HG02981 (cell line): ENCODE measurements around the gene ANKMY1.
"Not testable (repeated sequence)": the region's sequence is repeated elsewhere in the genome, so short reads cannot be mapped to it uniquely, and the experiment has no call there.

Experiments
- ATAC-seq: cut with Tn5 transposase; IDR thresholded peaks from one replicate; pipeline ENCODE4 v1.9.1; 2021; ENCODE audit warnings: mild to moderate bottlenecking, moderate library complexity; ENCODE audit not compliant: unreplicated experiment

The ANKMY1 gene

DNA sequence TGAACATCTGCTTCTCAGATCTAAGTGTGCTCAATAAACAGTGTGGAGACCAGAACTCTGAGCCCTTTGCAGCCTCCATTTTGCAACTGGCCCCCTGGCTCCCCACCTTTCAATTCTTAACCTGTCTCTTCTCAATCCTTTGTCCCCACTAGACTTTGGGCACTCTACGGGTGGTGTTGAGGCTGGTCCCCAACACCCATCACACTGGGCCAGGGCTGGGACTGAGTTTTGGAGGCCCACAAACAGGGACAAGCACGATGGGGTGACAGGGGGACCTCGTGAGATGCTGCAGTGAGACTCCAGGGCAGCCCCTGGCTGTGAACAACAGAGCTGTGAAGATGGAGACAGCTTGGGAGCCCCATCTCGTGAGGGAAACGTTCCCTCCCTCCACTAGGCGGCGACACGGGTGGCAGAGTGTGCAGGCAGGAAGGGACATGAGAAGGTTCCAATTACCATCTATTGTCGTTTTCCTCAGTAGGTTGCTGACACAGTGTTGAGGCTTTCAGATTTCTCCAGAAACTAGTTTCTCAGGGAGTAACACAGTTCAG is 1.2 kb downstream of the ANKMY1 start:
- ATAC-seq: no peak

DNA sequence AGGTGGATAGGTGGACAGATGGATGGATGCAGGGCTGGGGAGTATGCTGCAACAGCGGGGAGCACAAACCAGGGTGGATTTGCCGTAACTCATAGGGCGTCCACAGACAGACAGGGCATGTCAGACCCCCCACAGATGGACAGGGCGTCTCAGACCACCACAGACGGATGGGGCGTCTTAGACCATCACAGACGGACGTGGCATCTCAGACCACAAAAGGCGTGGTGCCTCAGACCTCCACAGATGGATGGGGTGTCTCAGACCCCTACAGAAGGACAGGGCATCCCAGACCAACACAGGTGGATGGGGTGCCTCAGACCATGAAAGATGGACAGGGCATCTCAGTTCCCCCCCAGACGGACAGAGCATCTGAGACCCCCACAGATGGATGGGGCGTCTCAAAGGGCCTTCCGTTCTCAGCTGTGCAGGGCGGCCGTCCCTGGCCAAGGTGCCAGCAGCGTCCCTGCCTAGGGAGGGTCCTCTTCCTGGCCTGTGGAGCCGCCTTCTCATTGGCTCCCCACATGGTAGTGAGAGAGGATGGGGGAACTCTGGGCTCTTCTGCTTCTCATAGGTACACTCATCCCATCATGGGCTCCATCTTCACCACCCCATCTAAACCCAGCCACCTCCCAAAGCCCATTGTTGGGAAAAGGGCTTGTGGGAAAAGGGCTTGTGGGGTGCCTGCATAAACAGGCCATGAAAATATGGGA is 2.1 kb downstream of the ANKMY1 start:
- no peak for ATAC-seq

DNA sequence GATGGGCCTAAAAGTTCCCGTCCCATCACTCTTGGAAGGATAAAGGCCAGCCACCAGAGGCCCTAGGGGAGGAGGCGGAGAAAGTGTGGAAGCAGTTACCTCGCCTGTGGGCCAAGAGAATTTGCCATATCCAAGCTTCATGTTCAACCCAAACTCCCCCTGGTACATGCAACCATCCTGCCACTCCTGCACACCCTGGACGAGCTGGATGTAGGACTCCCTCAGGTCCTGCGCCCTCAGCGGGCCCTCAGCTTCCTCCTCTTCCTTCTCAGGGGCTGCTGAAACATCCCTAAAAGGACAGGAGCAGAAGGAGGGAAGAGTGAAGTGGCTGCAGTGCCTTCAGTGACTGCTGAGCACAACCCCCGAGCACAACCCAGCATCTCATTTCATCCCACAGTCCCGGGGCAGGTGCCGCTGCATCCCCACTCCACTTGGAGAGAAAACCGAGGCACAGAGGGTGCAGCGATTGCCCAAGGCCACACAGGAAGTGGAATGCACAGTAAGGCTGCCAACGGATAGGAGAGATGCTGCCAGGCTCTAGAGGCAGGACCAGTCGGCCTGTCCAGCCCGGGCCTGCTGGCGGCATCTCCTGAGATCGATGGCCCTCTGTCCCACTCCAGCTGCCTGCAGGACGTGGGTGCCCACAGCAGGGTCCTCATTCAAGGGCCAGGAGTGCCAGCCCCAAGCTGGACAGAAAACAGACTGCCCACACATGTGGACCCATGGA is 2.9 kb downstream of the ANKMY1 start:
- no peak for ATAC-seq

DNA sequence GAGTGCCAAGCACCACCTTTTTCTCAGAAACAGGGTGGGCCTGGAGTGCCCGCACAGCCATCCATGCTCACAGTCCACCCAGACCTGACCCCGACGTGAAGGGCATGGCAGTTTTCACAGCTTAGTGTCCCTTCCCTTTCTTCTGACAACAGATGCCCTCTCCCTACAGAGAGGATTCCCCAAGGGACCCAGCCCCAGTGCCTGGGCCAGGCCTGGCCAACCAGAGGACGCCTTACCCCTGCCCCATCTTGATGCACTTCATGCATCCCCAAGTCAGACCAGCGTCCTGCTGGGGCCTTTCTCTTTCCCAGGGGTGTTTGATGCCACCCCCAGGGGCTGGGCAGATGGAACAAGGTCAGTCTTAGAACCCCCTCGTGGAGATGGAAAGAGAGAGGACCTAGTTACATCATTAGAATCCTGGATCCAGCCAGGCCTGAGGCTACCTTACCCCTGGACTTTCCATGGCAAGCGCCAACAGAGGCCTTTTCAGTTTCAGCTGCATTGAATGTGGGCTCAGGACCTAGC is 3.8 kb downstream of the ANKMY1 start:
- no peak for ATAC-seq

DNA sequence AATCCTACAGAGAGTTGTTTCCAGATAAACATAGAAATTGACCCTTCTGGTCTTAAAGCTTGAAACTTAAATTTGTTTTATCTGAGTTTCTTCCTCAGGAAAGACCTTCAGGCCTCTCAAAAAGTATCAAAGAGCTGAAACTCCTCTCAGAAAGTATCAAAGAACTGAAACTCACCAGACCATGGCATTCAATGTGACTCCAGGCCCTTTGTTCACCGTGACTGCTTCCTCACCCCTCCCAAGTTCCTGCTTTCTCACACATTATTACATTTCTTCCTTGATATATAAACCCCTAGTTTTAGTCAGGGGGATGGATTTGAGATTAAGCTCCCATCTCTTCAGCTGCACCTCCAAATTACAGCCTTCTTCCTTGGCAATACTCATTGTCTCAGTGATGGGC is 6.0 kb downstream of the ANKMY1 start:
- no peak for ATAC-seq

DNA sequence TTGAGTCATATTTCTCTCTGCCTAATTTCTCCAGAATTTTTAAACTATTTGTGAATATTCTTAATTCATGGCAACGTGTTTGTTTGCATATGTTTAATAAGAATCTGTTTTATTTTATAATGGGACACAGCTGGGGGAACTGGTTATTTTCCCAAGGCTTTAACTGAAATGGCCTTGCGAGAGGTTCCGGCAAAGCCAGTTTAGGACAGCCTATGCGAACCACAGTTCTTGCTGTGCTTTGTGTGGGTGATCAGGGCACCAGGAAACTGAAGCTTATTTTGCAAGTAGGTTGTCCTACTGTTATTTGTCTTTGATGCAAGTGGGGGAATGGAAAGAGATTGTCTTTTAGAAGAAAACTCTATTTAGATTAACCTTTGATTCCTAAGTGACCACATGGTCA is 6.5 kb downstream of the ANKMY1 start:
- no peak for ATAC-seq

DNA sequence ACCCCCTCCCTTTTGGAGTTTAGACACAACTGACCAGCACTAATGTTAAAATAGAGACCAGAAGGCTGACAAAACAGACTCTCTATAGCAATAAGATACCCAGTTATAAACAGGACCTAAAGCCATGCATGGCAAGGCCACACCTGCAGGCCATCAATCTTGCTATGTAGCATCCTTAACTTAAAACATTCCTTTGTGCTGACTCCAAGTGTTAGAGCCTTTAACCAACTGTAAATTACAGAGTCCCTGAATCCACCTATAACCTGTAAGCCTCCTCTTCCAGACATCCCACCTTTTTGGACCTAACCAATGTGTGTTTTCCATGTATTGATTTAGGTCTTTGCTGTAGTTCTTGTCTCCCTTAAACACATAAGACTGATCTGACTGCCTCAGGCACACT is 17.9 kb downstream of the ANKMY1 start:
- ATAC-seq: no peak

DNA sequence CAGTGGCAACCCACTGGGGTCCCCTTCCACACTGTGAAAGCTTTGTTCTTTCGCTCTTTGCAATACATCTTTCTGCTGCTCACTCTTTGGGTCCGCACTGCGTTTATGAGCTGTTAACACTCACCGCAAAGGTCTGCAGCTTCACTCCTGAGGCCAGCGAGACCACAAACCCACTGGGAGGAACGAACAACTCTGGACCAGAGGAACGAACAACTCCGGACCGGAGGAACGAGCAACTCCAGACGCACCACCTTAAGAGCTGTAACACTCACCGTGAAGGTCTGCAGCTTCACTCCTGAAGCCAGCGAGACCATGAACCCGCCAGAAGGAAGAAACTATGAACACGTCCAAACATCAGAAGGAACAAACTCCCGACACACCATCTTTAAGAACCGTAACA is 18.7 kb downstream of the ANKMY1 start:
- ATAC-seq: not testable (repeated sequence)

DNA sequence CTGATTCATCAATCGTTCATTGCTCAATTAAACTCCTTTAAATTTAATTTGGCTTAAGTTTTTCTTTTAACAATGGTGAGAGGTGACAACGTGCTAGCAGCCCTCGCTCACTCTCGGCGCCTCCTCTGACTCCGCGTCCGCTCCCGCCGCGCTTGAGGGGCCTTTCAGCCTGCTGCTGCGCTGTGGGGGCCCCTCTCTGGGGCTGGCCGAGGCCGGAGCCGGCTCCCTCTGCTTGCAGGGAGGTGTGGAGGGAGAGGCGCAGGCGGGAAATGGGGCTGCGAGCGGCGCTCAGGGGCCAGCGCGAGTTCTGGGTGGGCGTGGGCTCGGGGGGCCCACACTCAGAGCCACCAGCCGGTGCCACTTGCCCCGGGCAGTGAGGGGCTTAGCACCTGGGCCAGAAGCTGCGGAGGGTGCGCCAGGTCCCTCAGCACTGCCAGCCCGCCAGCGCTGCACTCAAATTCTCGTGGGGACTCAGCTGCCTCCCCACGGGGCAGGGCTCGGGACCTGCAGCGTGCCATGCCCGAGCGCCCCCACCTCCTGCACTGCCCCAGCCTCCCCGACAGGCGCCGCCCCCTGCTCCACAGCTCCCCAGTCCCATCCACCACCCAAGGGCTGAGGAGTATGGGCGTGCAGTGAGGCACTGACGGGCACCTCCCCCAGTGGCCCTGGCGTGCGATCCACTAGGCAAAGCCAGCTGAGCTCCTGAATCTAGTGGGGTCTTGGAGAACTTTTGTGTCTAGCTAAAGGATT is 19.6 kb downstream of the ANKMY1 start:
- ATAC-seq: no peak

DNA sequence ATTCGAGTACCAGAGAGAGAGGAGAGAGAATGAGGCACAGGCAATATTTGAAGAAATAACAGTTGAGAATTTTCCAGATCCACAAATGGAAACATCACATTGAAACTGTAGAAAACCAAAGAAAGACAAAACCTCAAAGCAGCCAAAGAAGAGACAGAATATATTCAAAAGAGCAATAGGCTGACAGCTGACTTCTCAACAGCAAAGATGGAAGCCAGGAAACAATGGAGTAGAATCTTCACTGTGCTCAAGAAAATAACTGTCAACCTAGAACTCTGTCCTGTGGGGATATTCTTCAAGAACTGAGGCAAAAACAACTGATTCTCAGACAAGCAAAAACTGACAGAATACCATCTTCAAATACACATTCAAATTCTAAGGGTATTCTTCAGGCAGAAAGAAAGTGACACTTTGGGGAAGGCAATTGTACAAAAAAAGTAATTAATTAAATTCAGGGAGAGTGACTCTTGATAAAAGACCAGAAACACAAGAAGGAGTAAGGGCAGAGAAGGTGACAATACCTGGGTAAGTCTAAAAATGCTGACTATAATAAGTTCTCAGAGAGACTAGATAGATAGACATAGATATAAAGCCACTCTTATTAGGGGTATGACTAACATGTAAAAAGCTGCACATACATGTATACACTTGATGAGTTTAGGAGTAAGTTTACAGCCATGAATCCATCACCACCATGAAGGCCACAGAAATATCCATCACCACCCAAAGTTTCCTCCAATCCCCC is 25.6 kb downstream of the ANKMY1 start:
- ATAC-seq: no peak

DNA sequence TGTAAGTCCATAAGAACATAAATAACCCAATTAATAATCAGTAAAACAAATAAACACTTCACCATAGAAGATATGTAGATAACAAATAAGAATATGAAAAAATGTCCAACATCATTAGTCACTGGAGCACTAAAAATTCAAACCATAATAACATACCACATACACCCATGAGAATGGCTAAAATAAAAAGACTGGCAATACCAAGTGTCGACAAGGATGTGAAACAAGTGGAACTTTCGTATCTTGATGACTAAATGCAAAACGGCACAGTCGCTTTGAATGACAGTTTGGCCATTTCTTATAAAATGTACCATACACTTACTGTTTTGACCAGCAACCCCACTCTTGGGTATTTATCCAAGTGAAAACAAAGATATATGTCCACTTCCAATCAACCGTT is 26.8 kb downstream of the ANKMY1 start:
- no peak for ATAC-seq

DNA sequence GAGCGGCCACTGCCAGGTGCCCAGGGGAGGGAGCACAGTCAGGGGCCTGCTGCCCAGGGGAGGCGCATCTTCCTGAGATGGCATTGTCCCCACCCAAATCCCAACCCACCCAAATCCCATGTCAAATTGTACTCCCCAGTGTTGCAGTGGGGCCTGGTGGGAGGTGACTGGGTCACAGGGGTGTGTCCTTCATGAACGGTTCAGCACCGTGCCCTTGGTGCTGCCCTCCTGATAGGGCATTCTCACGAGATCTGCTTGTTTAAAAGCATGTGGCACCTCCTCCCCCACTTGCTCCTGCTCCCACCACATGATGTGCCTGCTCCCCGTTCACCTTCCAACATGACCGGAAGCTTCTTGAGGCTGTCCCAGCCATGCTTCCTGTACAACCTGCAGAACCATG is 27.6 kb downstream of the ANKMY1 start:
- ATAC-seq: no peak

DNA sequence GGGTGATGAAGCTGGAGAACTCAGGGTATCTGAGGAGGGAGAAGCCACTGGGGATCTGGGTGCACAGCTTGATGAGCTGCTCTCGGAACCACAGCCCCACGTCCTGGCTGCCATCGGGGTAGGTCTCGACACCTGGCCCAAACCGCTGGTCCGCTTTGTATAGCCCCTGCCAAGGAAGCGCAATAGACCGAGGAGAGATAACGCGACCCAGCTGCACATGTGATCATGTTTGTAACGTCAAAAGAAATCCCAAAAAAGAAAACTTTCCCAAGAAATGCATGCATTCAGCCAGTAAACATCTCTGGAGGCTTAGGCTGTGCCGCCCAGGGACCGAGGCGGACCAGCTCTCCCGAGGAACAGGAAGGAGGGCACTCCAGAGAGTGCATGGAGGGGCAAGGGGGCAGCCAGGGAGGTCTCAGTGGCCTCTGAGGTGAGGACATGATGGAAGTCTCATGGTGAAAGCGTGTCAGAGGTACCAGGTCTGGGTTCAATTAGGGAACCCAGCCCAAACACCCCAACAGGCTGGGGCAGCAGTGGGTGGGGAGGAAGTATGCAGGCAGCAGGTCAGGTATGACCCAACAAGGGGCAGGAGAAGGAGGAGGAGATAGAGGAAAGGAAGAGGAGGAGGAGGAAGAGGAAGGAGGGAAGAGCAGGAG is 28.3 kb downstream of the ANKMY1 start:
- ATAC-seq: no peak

DNA sequence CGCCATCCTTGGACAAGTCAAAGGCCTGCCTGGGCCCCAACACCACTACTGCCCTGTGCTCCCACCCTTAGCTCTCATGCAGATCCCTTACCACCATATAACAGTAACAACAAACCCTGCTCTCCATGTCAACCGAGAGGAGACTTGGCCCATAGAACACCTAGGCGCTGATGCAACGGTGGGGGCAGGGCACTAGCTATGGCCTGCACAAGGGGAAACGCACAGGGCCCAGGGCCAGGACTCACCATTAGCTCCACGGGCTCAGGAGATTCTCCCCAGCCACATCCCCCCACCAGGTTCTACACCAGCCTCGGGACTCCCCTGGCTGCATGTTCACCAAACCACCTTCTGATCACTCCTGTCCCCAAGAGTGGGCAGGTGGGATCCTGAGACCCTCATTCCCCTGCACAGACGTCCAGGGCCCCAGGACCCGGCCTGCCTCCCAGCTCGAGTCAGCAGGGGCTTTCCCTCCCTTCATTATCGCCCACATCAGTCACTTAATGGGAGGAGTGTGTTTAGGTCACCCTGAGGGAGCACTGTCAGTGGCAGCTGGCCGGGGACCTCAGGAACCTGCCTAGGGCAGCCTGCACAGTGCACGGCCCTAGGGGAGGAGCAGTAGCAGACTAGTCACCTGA is 29.3 kb downstream of the ANKMY1 start:
- no peak for ATAC-seq

DNA sequence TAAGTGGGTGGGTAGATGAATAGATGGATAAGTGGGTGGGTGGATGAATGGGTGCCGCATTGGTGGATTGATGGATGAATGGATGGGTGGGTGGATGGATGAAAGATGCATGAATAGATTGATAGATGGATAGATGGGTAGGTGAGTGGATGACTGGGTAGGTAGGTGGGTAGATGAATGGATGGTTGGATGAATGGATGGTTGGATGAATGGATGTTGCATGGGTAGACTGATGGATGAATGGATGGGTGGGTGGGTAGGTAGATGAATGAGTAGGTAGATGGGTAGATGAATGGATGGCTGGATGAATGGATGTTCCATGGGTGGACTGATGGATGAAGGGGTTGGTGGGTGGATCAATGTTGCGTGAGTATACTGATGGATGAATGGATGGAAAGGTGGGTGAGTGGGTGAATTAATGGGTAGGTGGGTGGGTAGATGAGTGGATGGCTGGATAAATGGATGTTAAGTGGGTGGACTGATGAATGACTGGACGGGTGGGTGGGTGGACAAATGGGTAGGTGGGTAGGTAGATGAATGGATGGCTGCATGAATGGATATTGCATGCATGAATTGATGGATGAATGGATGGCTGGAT is 30.5 kb downstream of the ANKMY1 start:
- no peak for ATAC-seq

DNA sequence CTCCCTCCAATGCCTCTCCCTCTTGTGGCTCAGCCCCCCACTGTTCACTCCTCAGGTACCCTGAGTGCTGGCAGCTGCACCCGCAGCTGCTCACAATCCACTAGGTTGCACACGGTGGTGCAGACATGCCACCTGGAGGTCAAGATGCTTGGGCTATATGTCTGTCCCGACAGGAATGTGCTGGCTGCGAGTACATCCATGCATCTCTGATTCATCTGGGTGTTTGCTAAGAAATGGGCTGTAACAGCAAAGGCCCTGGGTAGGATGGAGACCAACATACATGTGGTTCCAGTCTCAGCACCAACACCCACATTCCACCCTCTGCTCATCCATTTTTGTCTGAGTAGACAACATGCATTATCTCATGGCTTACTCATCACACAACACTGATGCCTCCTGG is 31.3 kb downstream of the ANKMY1 start:
- ATAC-seq: no peak

DNA sequence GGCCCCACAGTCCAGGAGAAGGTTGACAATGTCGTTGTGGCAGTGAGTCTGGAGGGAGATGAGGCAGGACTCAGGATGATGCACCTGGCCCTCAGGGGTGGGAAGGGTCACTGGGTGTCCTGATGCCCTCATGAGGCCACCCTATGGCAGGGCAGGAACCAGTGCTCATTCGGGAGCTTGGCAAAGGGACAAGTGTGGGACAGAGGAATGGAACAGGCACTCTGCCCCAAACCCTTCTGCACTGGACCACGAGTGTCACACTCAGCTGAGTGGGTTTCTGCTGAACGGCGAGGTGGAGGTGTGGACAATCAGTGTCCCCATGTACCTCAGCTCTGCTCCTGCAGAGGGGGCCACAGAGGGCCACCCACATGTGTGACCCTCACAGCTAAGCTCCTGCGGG is 32.0 kb downstream of the ANKMY1 start:
- no peak for ATAC-seq

DNA sequence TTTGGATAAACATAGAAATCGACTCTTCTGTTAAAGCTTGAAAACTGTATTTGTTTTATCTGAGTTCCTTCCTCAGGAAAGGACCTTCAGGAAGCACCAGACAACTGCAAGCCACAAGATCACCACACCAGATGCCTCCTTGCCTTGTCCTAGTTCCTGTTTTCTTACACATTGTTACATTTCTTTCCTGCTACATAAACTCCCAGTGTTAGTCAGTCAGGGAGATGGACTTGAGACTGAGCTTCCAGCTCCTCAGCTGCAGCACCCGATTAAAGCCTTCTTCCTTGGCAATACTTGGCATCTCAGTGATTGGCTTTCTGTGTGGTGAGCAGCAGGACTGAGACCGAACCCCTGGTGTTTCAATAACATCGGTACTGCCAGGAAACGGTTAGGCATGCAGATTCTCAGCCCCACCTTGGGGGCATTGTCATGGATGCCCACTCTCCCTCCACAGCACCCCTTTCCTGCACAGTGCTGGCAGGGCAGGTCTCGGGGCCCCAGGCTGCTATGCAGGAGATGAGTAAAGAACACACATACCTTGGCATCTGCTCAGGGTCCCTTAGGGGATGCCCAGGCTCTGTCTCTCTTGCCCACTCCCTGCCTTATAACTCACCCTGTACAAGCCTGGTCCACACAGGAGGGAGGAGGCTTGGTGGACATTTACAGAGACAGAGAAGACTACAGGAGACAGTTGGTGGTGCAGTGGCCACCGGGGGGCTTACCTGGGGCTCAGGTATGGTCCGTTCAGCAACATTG is 32.6 kb downstream of the ANKMY1 start:
- no peak for ATAC-seq
